Spleen (tissue), 11 donors: ENCODE results near the gene GNG7. TPM values are rescaled to one million over a fixed set of nuclear protein-coding genes. Genes with fewer than 3 reads are reported as not detected.
A peak's percentile ranks its signal among the peaks of the same experiment; 100 is the strongest.
"Not testable (repeated sequence)": the region's sequence is repeated elsewhere in the genome, so short reads cannot be mapped to it uniquely, and the experiment has no call there.

Experiments
- DNase-seq: peaks from one replicate; pipeline ENCODE4 v3.0.0-alpha.2; 2020
- H3K27ac ChIP-seq, 8 donors: fragments of 200-600 bp; sonication (generic) in 7 of 8; 1 replicate in 4 of 8; 2 replicates in 4 of 8; pipeline versions ENCODE4 v1.5.0 to v1.8.0; 2016 to 2021; ENCODE audit warnings: inconsistent platforms in 4 of 8, mild to moderate bottlenecking in 4 of 8, moderate library complexity in 1 of 8
- H3K27me3 ChIP-seq, 7 donors: fragments of 200-600 bp; sonication (generic) in 6 of 7; replicated peaks in 1 of 7; 1 replicate in 4 of 7; 2 replicates in 3 of 7; pipeline versions ENCODE4 v1.5.0 to v1.8.0; 2016 to 2021; ENCODE audit warnings: inconsistent platforms in 3 of 7, mild to moderate bottlenecking in 1 of 7
- H3K36me3 ChIP-seq, 6 donors: fragments of 200-600 bp; sonication (generic) in 5 of 6; 1 replicate in 4 of 6; 2 replicates in 2 of 6; pipeline versions ENCODE4 v1.5.0 to v1.8.0; 2016 to 2021; ENCODE audit warnings: inconsistent platforms in 2 of 6
- H3K4me1 ChIP-seq, 6 donors: fragments of 200-600 bp; sonication (generic) in 5 of 6; 1 replicate in 3 of 6; 2 replicates in 3 of 6; pipeline versions ENCODE4 v1.5.0 to v1.8.0; 2016 to 2021; ENCODE audit warnings: inconsistent platforms in 3 of 6
- H3K4me3 ChIP-seq, 8 donors: fragments of 200-600 bp; sonication (generic) in 7 of 8; 1 replicate in 4 of 8; 2 replicates in 4 of 8; pipeline versions ENCODE4 v1.5.0 to v1.8.0; 2016 to 2021; ENCODE audit warnings: inconsistent platforms in 4 of 8, mild to moderate bottlenecking in 4 of 8, moderate library complexity in 2 of 8
- H3K9me3 ChIP-seq, 8 donors: fragments of 200-600 bp; sonication (generic) in 7 of 8; 1 replicate in 4 of 8; 2 replicates in 4 of 8; pipeline versions ENCODE4 v1.5.0 to v1.8.0; 2016 to 2021; ENCODE audit warnings: inconsistent platforms in 4 of 8
- CTCF ChIP-seq, 11 experiments: fragments of 200-600 bp in 7 of 11; fragments of 450-650 bp in 4 of 11; sonication (generic) in 4 of 11; IDR thresholded peaks in 8 of 11; conservative IDR thresholded peaks in 3 of 11; 1 replicate in 7 of 11; 2 replicates in 4 of 11; pipeline versions ENCODE4 v1.4.0 to v1.8.0; 2016 to 2021; ENCODE audit warnings: antibody characterized with exemption in 11 of 11, inconsistent platforms in 4 of 11, mild to moderate bottlenecking in 1 of 11
- POLR2A ChIP-seq, 3 donors: fragments of 450-650 bp; IDR thresholded peaks; one replicate each; pipeline ENCODE4 v1.5.1; 2017; ENCODE audit warnings: antibody characterized with exemption in 3 of 3, mild to moderate bottlenecking in 1 of 3
- POLR2AphosphoS5 ChIP-seq, 3 donors: sonication (generic); formaldehyde crosslinking; IDR thresholded peaks; one replicate each; pipeline ENCODE4 v1.5.1; 2017; ENCODE audit warnings: antibody characterized with exemption in 3 of 3
- WGBS, 5 donors: extraction: QIAGEN DNeasy Blood & Tissue Kit in 3 of 5; methylation state at CpG; one replicate each; pipeline versions ENCODE4 v1.1.5 to v1.1.7; 2013 to 2018; 5-methylcytosine and 5-hydroxymethylcytosine counted together
- intact Hi-C: fragments of 100-400 bp; cut with DNase I; formaldehyde crosslinking; loops from one replicate; pipeline ENCODE4 v1.15.0; 2023; ENCODE audit warnings: low total_unique reads
- polyA plus RNA-seq, 3 donors: library from polyadenylated mRNA; stranded (reverse); fragments of 200-250 nt; gene quantifications; one replicate each; pipeline ENCODE4 v1.2.1, GENCODE V29; 2013
- total RNA-seq, 7 donors: library from RNA; depleted of rRNA in 3 of 7; stranded (reverse); fragments of >200 nt in 3 of 7; fragmentation: NEBNext Ultra II Directional in 4 of 7; extraction: Animal tissue kit (Norgen Biotek cat#: 25700) in 4 of 7; gene quantifications; one replicate each; pipeline versions ENCODE4 v1.1.0 to v1.2.1, GENCODE V29; 2016 to 2021
- donor health status: healthy with polysubstance abuse.
- donor health status: DM: no; HTN: no; CAD: no; lungs with moderate emphysema.
- donor health status: DM: no; HTN: no; CAD: no.
- donor health status: Bipolar disorder and iron deficiency.
- donor health status: healthy.
- donor health status: DM: no; HTN: no; CAD: no.
- donor health status: DM: yes; HTN: yes; CAD: no.

GNG7 gene
- total and polyA plus RNA-seq, 10 donors, result 17.2 to 34.6 (median 18.9) TPM

GRCh38 chr19:2648099-2648498, 54.4 kb downstream of the GNG7 start:
- Histone ChIP-seq H3K4me1 (peaks cover 0 to 46% (median 14%) of the 10 kb centered on the region in 6 donors), H3K36me3 (peaks cover 0 to 21% (median 0%) of the 10 kb centered on the region in 6 donors), H3K27me3 (no peaks in the 10 kb centered on the region), H3K9me3 (no peaks in the 10 kb centered on the region), H3K4me3 (no peak overlapping the region), H3K27ac (no peak overlapping the region)
- intact Hi-C loops, result loop anchor here (2.0 to 5.0 kb wide), 2 partner anchors 101 to 224 kb away; no protein-coding TSS in a partner anchor
- 54 to 73% (median 67%) methylated on average over 5 of the region's 5 CpGs for WGBS, 5 donors
- DNase-seq, result no peak
- TF ChIP-seq CTCF (IDR thresholded peaks at IDR 0.05 in 8 of 11, conservative IDR thresholded peaks at IDR 0.05 in 3 of 11) (no peak), POLR2AphosphoS5 (IDR thresholded peaks at IDR 0.05) (no peak), POLR2A (IDR thresholded peaks at IDR 0.05) (no peak)

DNA sequence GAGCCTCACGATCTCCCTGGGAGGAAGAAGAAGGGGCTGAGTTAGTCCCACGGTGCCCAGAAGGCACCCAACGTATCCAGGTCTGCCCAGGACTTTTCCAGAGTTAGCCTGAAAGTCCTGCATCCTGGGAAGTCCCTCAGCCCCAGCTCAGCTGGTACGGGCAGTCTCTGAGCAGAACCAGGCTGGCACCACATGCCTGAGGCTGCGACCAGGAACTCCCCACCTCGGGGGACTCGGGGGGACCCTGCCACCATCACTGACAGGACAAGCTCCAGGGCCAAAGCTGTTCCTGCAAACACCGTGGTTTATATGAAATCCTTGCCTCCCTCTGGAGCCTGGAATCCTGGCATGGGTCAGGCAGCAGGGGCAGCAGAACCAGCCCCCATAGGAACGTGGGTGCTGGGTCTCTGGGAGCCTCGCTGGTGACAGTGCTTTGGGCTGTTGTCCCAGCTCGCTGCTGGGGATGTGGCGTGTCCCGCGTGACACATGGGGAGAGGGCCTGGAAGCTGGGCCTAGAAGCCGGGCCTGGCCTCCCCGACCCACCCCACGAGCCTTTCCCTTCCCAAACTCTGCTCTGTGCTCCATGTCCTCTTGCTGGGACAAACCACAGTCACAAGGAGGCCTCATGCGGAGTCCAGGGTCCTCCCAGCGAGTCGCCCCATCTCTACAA, 55.5 kb downstream of the GNG7 start:
- TF ChIP-seq CTCF (IDR thresholded peaks at IDR 0.05 in 8 of 11, conservative IDR thresholded peaks at IDR 0.05 in 3 of 11), result no peak
- peak in 1 of 3 donors; percentile 31 for TF ChIP-seq POLR2AphosphoS5 (IDR thresholded peaks at IDR 0.05)
- no peak for DNase-seq
- H3K4me1 ChIP-seq, result peaks cover 0 to 35% (median 9%) of the 10 kb centered on the region in 6 donors
- 83 to 94% (median 87%) methylated on average over 20 of the region's 20 CpGs for WGBS, 5 donors
- H3K36me3 ChIP-seq, result peaks cover 0 to 21% (median 0%) of the 10 kb centered on the region in 6 donors
- no peaks in the 10 kb centered on the region for H3K9me3 ChIP-seq
- no peak overlapping the region for H3K27ac ChIP-seq
- no peaks in the 10 kb centered on the region for H3K27me3 ChIP-seq
- intact Hi-C loops, result loop anchor here (5.0 kb wide), 1 partner anchor 225 kb away; no protein-coding TSS in a partner anchor
- H3K4me3 ChIP-seq, result no peak overlapping the region

DNA sequence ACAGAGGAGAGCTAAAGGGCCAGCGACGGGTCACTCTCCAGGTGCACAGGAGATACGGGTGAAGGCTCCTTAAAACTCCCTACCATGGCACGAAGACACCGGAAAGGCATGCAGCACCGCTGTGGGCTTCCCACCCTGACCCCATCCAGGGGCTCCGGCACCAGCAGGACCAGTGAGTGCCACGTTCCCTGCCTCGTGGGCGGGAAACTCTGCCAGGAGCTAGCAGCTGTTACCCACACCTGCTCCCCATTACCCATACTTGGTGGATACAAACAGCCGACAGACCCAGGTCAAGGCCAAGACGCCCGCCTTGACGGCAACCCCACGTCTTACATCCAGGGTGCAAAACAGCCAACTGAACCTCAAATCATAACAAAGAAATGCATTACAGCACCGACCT, 56.7 kb downstream of the GNG7 start:
- WGBS, 5 donors, result 84 to 89% (median 86%) methylated on average over 16 of the region's 16 CpGs
- no peak overlapping the region for H3K27ac ChIP-seq
- no peaks in the 10 kb centered on the region for H3K27me3 ChIP-seq
- intact Hi-C loops, result loop anchor here (5.0 kb wide), 1 partner anchor 226 kb away; no protein-coding TSS in a partner anchor
- no peaks in the 10 kb centered on the region for H3K9me3 ChIP-seq
- peaks cover 0 to 22% (median 0%) of the 10 kb centered on the region in 6 donors for H3K36me3 ChIP-seq
- DNase-seq, result no peak
- peaks cover 0 to 28% (median 7%) of the 10 kb centered on the region in 6 donors for H3K4me1 ChIP-seq
- TF ChIP-seq POLR2A (IDR thresholded peaks at IDR 0.05), result no peak
- TF ChIP-seq CTCF (IDR thresholded peaks at IDR 0.05 in 8 of 11, conservative IDR thresholded peaks at IDR 0.05 in 3 of 11), result no peak
- TF ChIP-seq POLR2AphosphoS5 (IDR thresholded peaks at IDR 0.05), result peak in 1 of 3 donors; percentile 26
- no peak overlapping the region for H3K4me3 ChIP-seq

DNA sequence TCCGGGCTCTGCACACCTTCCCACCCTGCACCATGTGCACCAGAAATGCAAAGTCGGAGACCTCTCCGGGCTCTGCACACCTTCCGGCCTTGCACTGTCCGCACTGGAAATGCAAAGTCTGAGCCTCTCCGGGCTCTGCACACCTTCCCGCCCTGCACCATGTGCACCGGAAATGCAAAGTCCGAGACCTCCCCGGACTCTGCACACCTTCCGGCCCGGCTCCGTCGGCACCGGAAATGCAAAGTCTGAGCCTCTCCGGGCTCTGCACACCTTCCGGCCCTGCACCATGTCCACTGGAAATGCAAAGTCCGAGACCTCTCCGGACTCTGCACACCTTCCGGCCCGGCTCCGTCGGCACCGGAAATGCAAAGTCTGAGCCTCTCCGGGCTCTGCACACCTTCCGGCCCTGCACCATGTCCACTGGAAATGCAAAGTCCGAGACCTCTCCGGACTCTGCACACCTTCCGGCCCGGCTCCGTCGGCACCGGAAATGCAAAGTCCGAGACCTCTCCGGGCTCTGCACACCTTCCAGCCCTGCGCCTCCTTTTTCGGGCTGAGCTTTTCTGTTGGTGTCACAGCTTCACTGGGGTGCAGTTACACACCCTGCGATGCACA, 59.3 kb downstream of the GNG7 start:
- DNase-seq, H3K27ac ChIP-seq, intact Hi-C loops, H3K9me3 ChIP-seq, H3K4me3 ChIP-seq, H3K27me3 ChIP-seq: not testable (repeated sequence)
- Histone ChIP-seq H3K36me3 (peaks cover 0 to 21% (median 0%) of the 10 kb centered on the region in 6 donors), H3K4me1 (peaks cover 0 to 33% (median 10%) of the 10 kb centered on the region in 6 donors)
- 87 to 95% (median 93%) methylated on average over 30 to 38 of the region's 38 CpGs for WGBS, 5 donors
